ENCODE measurements around the gene SMARCD2. TPM values are rescaled to one million over a fixed set of nuclear protein-coding genes. Genes with fewer than 3 reads are reported as not detected.

The SMARCD2 gene
- total and polyA plus RNA-seq, 2 of the 13 experiments (the other 11 are each of a cell fraction or from before 2014, with no cell fraction given), result 122 to 150 TPM

DNA sequence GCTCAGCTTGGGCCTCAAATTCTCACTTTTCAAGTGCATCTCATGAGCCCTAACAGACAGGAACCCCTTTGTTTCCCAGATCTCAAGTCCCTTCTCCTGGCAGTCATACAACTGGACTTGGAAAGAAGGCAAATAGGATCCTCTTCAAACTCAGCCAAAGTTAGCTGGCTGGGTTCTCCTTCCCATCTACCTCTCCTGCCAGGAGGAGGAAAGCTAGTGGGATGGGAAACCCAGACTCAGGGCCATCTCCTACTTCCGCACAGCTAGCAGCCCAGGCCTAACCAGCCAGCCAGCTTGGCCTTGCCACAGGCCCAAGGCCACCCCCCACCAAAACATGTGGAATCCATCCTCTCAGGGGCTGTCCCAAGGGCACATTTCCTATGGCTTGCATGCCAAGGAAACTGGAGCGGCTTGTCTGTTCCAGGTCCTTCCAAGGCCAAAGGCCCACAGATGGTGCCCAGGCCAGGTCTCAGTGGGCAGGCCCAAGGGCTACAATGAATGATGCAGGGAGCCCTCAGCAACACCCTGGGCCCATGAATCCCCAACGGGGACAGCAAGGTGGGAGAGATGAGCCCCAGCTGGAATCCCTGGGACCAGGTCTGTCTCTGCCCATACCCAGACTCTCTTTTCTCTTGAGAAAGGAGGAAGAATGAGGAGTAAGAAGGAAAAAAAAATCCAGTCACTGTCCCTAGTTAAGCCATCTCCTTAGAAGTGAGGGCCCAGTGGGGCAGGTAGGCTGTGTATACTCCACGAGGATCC lies 1.7 kb downstream of the SMARCD2 start (continued):
- TF ChIP-seq ZZZ3 (CRISPR knock-in tag; IDR thresholded peaks at IDR 0.05; ENCODE audit: borderline replicate concordance) (peak; percentile 31; the same call in 1 of the 2 replicates), CEBPB (IDR thresholded peaks at IDR 0.05; ENCODE audit: borderline replicate concordance, low read depth, low read length) (no peak), ZSCAN31 (CRISPR knock-in tag; IDR thresholded peaks at IDR 0.05; ENCODE audit: low read depth) (peak; percentile 70; the same call in 1 of the 2 replicates), CC2D1A (CRISPR knock-in tag; IDR thresholded peaks at IDR 0.05) (peak; percentile 66; the same call in 1 of the 2 replicates), ZNF737 (CRISPR knock-in tag; IDR thresholded peaks at IDR 0.05; ENCODE audit: borderline replicate concordance) (0 out of 2 replicates have a peak, but pooled peaks have one; percentile 25), SIN3A (IDR thresholded peaks at IDR 0.05; ENCODE audit: borderline replicate concordance, low read depth, low read length) (0 out of 2 replicates have a peak, but pooled peaks have one; percentile 8), ZNF768 (CRISPR knock-in tag; IDR thresholded peaks at IDR 0.05) (peak; percentile 45; the same call in 1 of the 2 replicates), CBX5 (CRISPR knock-in tag; IDR thresholded peaks at IDR 0.05; ENCODE audit: borderline replicate concordance) (no peak), KDM6A (CRISPR knock-in tag; IDR thresholded peaks at IDR 0.05; ENCODE audit: low read depth) (no peak), HIVEP1 (CRISPR knock-in tag; IDR thresholded peaks at IDR 0.05) (0 out of 2 replicates have a peak, but pooled peaks have one; percentile 46), RELA (CRISPR knock-in tag; IDR thresholded peaks at IDR 0.05) (no peak), ZFYVE20 (CRISPR knock-in tag; IDR thresholded peaks at IDR 0.05; ENCODE audit: borderline replicate concordance, low read depth) (0 out of 2 replicates have a peak, but pooled peaks have one; percentile 60), PHF20 (CRISPR knock-in tag; IDR thresholded peaks at IDR 0.05) (peak; percentile 54; the same call in 1 of the 2 replicates), ZNF788 (CRISPR knock-in tag; IDR thresholded peaks at IDR 0.05; ENCODE audit: borderline replicate concordance) (peak; percentile 60; the same call in 1 of the 2 replicates)
- TF ChIP-seq, protein P1, sequence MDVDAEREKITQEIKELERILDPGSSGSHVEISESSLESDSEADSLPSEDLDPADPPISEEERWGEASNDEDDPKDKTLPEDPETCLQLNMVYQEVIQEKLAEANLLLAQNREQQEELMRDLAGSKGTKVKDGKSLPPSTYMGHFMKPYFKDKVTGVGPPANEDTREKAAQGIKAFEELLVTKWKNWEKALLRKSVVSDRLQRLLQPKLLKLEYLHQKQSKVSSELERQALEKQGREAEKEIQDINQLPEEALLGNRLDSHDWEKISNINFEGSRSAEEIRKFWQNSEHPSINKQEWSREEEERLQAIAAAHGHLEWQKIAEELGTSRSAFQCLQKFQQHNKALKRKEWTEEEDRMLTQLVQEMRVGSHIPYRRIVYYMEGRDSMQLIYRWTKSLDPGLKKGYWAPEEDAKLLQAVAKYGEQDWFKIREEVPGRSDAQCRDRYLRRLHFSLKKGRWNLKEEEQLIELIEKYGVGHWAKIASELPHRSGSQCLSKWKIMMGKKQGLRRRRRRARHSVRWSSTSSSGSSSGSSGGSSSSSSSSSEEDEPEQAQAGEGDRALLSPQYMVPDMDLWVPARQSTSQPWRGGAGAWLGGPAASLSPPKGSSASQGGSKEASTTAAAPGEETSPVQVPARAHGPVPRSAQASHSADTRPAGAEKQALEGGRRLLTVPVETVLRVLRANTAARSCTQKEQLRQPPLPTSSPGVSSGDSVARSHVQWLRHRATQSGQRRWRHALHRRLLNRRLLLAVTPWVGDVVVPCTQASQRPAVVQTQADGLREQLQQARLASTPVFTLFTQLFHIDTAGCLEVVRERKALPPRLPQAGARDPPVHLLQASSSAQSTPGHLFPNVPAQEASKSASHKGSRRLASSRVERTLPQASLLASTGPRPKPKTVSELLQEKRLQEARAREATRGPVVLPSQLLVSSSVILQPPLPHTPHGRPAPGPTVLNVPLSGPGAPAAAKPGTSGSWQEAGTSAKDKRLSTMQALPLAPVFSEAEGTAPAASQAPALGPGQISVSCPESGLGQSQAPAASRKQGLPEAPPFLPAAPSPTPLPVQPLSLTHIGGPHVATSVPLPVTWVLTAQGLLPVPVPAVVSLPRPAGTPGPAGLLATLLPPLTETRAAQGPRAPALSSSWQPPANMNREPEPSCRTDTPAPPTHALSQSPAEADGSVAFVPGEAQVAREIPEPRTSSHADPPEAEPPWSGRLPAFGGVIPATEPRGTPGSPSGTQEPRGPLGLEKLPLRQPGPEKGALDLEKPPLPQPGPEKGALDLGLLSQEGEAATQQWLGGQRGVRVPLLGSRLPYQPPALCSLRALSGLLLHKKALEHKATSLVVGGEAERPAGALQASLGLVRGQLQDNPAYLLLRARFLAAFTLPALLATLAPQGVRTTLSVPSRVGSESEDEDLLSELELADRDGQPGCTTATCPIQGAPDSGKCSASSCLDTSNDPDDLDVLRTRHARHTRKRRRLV (CRISPR knock-in tag; IDR thresholded peaks at IDR 0.05), result 0 out of 2 replicates have a peak, but pooled peaks have one; percentile 29
- TF ChIP-seq, protein P2, sequence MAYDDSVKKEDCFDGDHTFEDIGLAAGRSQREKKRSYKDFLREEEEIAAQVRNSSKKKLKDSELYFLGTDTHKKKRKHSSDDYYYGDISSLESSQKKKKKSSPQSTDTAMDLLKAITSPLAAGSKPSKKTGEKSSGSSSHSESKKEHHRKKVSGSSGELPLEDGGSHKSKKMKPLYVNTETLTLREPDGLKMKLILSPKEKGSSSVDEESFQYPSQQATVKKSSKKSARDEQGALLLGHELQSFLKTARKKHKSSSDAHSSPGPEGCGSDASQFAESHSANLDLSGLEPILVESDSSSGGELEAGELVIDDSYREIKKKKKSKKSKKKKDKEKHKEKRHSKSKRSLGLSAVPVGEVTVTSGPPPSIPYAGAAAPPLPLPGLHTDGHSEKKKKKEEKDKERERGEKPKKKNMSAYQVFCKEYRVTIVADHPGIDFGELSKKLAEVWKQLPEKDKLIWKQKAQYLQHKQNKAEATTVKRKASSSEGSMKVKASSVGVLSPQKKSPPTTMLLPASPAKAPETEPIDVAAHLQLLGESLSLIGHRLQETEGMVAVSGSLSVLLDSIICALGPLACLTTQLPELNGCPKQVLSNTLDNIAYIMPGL (CRISPR knock-in tag; IDR thresholded peaks at IDR 0.05; ENCODE audit: borderline replicate concordance in 1 of 2, low read depth in 1 of 2), result peak; percentile 9 to 53; a peak in 1 of 4 replicates
- TF ChIP-seq, protein P3, sequence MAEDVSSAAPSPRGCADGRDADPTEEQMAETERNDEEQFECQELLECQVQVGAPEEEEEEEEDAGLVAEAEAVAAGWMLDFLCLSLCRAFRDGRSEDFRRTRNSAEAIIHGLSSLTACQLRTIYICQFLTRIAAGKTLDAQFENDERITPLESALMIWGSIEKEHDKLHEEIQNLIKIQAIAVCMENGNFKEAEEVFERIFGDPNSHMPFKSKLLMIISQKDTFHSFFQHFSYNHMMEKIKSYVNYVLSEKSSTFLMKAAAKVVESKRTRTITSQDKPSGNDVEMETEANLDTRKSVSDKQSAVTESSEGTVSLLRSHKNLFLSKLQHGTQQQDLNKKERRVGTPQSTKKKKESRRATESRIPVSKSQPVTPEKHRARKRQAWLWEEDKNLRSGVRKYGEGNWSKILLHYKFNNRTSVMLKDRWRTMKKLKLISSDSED (CRISPR knock-in tag; IDR thresholded peaks at IDR 0.05), result no peak
